ENCODE measurements around the gene ASB2.
A peak's percentile ranks its signal among the peaks of the same experiment; 100 is the strongest.

Gene ASB2

DNA sequence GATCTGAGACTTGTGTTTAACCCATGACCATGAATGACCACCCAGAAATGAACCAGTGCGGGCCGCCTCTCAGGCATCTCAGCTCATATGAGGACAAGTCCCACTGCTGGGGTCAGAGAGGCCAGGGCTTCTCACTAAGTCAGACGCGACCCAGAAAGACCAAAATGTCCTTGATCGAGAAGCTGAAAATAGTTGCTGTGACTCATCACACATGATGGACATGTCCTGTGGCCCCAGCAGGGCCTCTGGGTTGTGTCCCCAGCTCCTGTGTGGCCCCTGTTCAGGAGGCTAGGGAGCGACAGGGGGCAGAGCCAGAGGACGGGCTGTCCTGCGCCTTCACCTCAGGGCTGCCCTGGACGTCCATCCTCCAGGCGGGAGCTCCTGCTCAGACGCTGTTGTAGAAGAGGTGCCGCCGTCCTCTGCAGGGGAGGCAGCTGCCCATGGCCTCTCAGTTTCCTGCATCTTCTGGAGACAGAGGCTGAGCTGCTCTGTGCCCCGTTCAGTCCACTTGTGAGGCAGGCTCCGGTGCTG is 78.2 kb downstream of the ASB2 start:
- H3K27me3 ChIP-seq (replicated peaks), result no peaks in the 10 kb centered on the region
- in situ Hi-C loops (cut with HindIII; ENCODE audit: low pct_ligation_motif_present, low sequenced_read_pairs), result no loop called here
- TF ChIP-seq, protein P1, sequence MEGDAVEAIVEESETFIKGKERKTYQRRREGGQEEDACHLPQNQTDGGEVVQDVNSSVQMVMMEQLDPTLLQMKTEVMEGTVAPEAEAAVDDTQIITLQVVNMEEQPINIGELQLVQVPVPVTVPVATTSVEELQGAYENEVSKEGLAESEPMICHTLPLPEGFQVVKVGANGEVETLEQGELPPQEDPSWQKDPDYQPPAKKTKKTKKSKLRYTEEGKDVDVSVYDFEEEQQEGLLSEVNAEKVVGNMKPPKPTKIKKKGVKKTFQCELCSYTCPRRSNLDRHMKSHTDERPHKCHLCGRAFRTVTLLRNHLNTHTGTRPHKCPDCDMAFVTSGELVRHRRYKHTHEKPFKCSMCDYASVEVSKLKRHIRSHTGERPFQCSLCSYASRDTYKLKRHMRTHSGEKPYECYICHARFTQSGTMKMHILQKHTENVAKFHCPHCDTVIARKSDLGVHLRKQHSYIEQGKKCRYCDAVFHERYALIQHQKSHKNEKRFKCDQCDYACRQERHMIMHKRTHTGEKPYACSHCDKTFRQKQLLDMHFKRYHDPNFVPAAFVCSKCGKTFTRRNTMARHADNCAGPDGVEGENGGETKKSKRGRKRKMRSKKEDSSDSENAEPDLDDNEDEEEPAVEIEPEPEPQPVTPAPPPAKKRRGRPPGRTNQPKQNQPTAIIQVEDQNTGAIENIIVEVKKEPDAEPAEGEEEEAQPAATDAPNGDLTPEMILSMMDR (IDR thresholded peaks at IDR 0.05; ENCODE audit: low read depth, low read length, missing control alignments), result no peak
- no peaks in the 10 kb centered on the region for H3K36me3 ChIP-seq (replicated peaks)
- DNase-seq, result no peak
- H3K4me3 ChIP-seq (ENCODE audit: low read depth, low read length), result no peak overlapping the region
- H3K27ac ChIP-seq, result no peak overlapping the region

DNA sequence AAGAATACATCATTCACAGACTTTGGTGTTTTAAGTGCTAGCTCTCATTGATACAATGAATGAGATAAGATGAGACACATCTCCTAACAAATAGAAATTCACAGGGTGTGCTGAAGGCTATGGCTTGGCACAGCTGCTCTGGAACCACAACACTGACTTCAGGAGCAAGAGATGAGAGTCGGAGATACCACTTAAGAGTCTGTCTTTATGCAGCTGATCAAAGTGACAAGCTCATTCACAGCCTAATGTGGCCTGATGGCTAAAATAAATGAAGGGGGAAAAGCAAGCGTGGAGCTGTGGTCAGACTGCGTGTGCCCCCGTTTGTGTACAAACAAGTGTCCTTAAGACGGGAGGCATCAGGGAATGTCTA is 78.9 kb downstream of the ASB2 start:
- TF ChIP-seq, protein P1 (IDR thresholded peaks at IDR 0.05; ENCODE audit: low read depth, low read length, missing control alignments), result no peak
- Histone ChIP-seq H3K36me3 (replicated peaks) (no peaks in the 10 kb centered on the region), H3K4me3 (ENCODE audit: low read depth, low read length) (no peak overlapping the region), H3K27ac (no peak overlapping the region), H3K27me3 (replicated peaks) (no peaks in the 10 kb centered on the region)
- in situ Hi-C loops (cut with HindIII; ENCODE audit: low pct_ligation_motif_present, low sequenced_read_pairs), result no loop called here
- DNase-seq, result no peak

DNA sequence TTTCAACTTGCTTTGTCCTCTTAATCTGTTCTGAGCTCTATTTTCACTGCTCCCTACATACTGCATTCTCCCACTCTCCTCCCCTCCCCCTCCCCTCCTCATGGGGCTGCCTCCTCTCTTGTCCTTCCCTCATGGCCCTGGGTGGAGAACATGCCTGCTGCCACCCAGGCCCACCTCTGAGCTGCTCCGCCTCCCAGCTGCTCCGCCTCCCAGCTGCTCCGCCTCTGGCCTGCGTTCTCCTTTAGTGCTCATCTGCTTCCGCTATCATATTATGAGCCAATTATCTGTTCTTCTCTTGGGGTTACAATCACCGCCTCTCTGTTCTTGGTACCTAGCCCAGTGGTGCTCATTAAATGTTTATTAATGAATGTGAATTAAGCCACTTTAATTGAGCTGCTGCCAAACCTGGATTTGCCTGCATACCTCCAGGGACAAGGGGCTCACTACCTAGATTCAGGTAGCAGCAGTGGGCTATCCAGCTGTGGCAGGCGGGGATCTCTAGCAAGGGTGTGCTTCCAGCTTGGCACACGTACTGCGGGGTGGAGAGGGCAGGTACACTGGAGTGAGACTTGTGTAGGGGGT is 81.3 kb downstream of the ASB2 start:
- DNase-seq, result no peak
- in situ Hi-C loops (cut with HindIII; ENCODE audit: low pct_ligation_motif_present, low sequenced_read_pairs), result no loop called here

DNA sequence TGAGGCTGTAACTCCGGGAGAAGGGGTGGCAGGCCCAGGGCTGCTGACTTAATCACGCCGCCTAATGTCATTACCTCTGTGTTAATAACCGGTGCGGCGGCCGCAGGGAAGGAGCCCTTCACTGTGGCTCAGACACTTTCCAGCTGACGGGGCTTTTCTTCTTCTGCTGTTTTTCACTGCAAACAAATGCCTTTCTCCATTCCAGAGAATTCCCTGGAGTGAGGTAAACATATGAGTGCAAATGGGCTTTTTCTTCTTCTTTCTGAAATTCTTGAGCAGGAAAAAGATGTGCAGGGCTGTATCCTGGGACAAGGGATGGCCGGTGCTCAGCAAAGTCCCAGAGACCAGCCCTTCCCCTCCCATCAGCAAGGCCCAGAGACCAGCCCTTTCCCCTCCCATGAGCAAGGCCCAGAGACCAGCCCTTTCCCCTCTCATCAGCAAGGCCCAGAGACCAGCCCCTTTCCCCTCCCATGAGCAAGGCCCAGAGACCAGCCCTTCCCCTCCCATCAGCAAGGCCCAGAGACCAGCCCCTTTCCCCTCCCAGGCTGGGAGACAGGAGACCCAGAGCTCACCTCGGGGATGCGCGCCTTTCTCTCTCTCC is 82.6 kb downstream of the ASB2 start:
- TF ChIP-seq, protein P1 (IDR thresholded peaks at IDR 0.05; ENCODE audit: low read depth, low read length, missing control alignments), result no peak
- in situ Hi-C loops (cut with HindIII; ENCODE audit: low pct_ligation_motif_present, low sequenced_read_pairs), result no loop called here

More for the DNA sequence above, 81.3 kb downstream of the ASB2 start:
- H3K27me3 ChIP-seq (replicated peaks), result no peaks in the 10 kb centered on the region
- H3K27ac ChIP-seq, result no peak overlapping the region
- H3K36me3 ChIP-seq (replicated peaks), result no peaks in the 10 kb centered on the region
- no peak overlapping the region for H3K4me3 ChIP-seq (ENCODE audit: low read depth, low read length)
- TF ChIP-seq, protein P1 (IDR thresholded peaks at IDR 0.05; ENCODE audit: low read depth, low read length, missing control alignments), result no peak

DNA sequence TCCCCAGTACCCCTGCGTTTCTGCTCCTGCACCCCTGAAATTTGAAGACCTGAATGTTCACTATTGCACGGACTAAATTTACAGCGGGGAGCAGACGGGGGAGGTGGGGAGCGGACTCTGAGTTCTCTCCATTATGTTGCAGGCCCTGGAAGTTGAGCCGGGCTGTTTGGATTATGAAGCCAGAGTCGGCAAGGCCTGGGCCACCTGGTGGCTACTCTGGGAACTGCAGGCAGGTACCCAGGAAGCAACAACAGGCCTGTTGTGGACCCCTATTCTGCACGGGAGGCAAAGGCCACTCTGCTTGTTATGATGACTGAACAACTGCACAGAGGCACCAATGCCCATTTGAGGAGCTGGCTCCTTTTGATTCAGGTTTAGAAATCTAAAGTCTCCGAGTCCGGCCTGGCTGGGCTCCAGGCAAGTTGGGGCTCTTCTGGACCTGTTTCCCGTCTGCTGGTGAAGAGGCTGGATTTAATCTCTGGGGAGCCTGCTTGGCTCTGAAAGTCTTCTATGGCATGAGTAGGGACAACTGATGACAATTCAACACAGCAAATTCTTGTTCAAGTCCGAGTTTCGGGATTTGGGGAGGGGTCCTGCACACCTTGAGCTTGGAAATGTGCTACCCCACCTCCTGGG is 83.3 kb downstream of the ASB2 start:
- Histone ChIP-seq H3K36me3 (replicated peaks) (no peaks in the 10 kb centered on the region), H3K4me3 (ENCODE audit: low read depth, low read length) (no peak overlapping the region), H3K27ac (no peak overlapping the region), H3K27me3 (replicated peaks) (no peaks in the 10 kb centered on the region)
- TF ChIP-seq, protein P1 (IDR thresholded peaks at IDR 0.05; ENCODE audit: low read depth, low read length, missing control alignments), result peak; percentile 100
- in situ Hi-C loops (cut with HindIII; ENCODE audit: low pct_ligation_motif_present, low sequenced_read_pairs), result no loop called here
- peak; percentile 64 for DNase-seq

More for the DNA sequence above, 82.6 kb downstream of the ASB2 start:
- Histone ChIP-seq H3K4me3 (ENCODE audit: low read depth, low read length) (no peak overlapping the region), H3K27me3 (replicated peaks) (no peaks in the 10 kb centered on the region), H3K36me3 (replicated peaks) (no peaks in the 10 kb centered on the region), H3K27ac (no peak overlapping the region)
- DNase-seq, result no peak
